MM.1S (cell line): Measurements from ENCODE around the gene TGFA.

Experiments
- DNase-seq: peaks from one replicate; pipeline ENCODE4 v3.0.0-alpha.2; 2015
- H2AFZ ChIP-seq: fragments of 300-600 bp; sonication (generic); 2 replicates; pipeline ENCODE4 v1.6.0; 2016; ENCODE audit warnings: antibody characterized with exemption, low read length
- H3F3A ChIP-seq: fragments of 300-600 bp; sonication (generic); 2 replicates; pipeline ENCODE4 v1.6.1; 2016; ENCODE audit warnings: mild to moderate bottlenecking, antibody characterized with exemption, low read length, moderate library complexity, mixed read lengths; ENCODE audit not compliant: insufficient read depth
- H3K27ac ChIP-seq: fragments of 300-600 bp; sonication (generic); 2 replicates; pipeline ENCODE4 v1.5.1; 2016; ENCODE audit warnings: mild to moderate bottlenecking, low read length
- H3K27me3 ChIP-seq: fragments of 300-600 bp; sonication (generic); replicated peaks from 2 replicates; pipeline ENCODE4 v1.6.0; 2016; ENCODE audit warnings: low read length; ENCODE audit not compliant: insufficient read depth
- H3K36me3 ChIP-seq: fragments of 300-600 bp; sonication (generic); replicated peaks from 2 replicates; pipeline ENCODE4 v1.6.1; 2016; ENCODE audit warnings: mild to moderate bottlenecking, low read length, mixed read lengths; ENCODE audit not compliant: insufficient read depth
- H3K4me1 ChIP-seq: fragments of 300-600 bp; sonication (generic); 2 replicates; pipeline ENCODE4 v1.6.1; 2016; ENCODE audit warnings: low read length, mixed read lengths
- H3K4me2 ChIP-seq: fragments of 300-600 bp; sonication (generic); 2 replicates; pipeline ENCODE4 v1.6.0; 2016; ENCODE audit warnings: low read depth, low read length
- H3K4me3 ChIP-seq: fragments of 300-600 bp; sonication (generic); 2 replicates; pipeline ENCODE4 v1.5.1; 2016; ENCODE audit warnings: low read length, mixed read lengths
- H3K79me2 ChIP-seq: fragments of 300-600 bp; sonication (generic); 2 replicates; pipeline ENCODE4 v1.6.1; 2016; ENCODE audit warnings: mixed run types, low read length, mixed read lengths
- H3K9ac ChIP-seq: fragments of 300-600 bp; sonication (generic); 2 replicates; pipeline ENCODE4 v1.6.1; 2016; ENCODE audit warnings: low read length, mixed read lengths
- H3K9me2 ChIP-seq: fragments of 300-600 bp; sonication (generic); replicated peaks from 2 replicates; pipeline ENCODE4 v1.6.1; 2016; ENCODE audit warnings: mild to moderate bottlenecking, low read length, mixed read lengths; ENCODE audit not compliant: insufficient read depth
- H3K9me3 ChIP-seq: fragments of 300-600 bp; sonication (generic); replicated peaks from 2 replicates; pipeline ENCODE4 v1.6.1; 2016; ENCODE audit warnings: mild to moderate bottlenecking, low read length, mixed read lengths; ENCODE audit not compliant: insufficient read depth
- H4K20me1 ChIP-seq: fragments of 300-600 bp; sonication (generic); 2 replicates; pipeline ENCODE4 v1.6.1; 2016; ENCODE audit warnings: mild to moderate bottlenecking, low read length, moderate library complexity, mixed read lengths; ENCODE audit not compliant: insufficient read depth
- EZH2 ChIP-seq: fragments of 300-600 bp; sonication (generic); optimal IDR thresholded peaks from 2 replicates; pipeline ENCODE3; 2017; ENCODE audit warnings: low read depth, mild to moderate bottlenecking, antibody characterized with exemption, low read length, mixed read lengths
- EZH2phosphoT487 ChIP-seq: fragments of 300-600 bp; sonication (generic); IDR thresholded peaks from 2 replicates; pipeline ENCODE4 v1.6.1; 2018; ENCODE audit warnings: antibody characterized with exemption, low read length
- TF ChIP-seq, protein P1 (sequence below): fragments of 300-600 bp; sonication (generic); IDR thresholded peaks from 2 replicates; pipeline ENCODE4 v1.5.1; 2016; ENCODE audit warnings: antibody characterized with exemption, low read length, mixed read lengths

The TGFA gene

GRCh38 chr2:70566464-70566863 is 12.8 kb upstream of the TGFA start:
- H2AFZ ChIP-seq, result no peak overlapping the region
- H3K79me2 ChIP-seq, result no peaks in the 10 kb centered on the region
- no peaks in the 10 kb centered on the region for H3K9me3 ChIP-seq
- no peaks in the 10 kb centered on the region for H3K36me3 ChIP-seq
- TF ChIP-seq EZH2, result no peak
- no peak overlapping the region for H3K27ac ChIP-seq
- no peak overlapping the region for H3K4me2 ChIP-seq
- H3K9me2 ChIP-seq, result no peaks in the 10 kb centered on the region
- H3F3A ChIP-seq, result no peaks in the 10 kb centered on the region
- no peak overlapping the region for H3K4me3 ChIP-seq
- no peaks in the 10 kb centered on the region for H3K4me1 ChIP-seq
- no peaks in the 10 kb centered on the region for H4K20me1 ChIP-seq
- H3K27me3 ChIP-seq, result no peaks in the 10 kb centered on the region
- DNase-seq, result no peak
- no peak overlapping the region for H3K9ac ChIP-seq

DNA sequence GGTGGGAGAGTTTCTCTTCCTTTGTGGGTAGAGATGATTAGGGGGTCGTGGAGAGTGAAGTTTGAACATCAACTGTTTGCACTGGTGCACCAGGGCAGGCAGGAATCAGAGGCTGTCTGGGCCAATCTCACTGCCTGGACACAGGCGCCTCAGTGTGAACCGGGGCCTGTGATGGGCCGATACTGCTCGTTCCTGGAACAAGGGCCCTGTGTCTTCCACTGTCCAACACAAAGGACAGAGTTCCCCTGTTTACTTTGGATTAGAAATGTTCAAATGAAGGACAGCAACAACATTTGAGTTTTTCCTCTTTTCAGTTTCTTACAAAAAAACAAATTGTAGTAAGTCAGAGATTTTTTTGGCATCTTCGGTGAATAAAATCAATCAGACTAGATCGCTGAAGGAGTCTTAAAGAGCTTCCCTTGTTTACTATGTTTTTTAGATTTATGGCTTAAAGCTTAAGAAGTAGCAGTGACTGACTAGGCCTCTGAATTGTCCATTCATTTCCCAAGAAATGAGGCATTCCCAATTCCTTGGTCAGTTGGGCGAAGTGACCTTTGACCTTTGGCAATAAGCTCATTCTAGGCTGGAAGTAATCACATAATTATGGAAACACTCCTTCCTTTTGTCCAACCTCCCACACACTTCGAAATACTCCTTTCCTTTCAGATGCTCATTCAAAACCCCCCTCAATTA is 11.6 kb upstream of the TGFA start:
- no peaks in the 10 kb centered on the region for H3K27me3 ChIP-seq
- H3K27ac ChIP-seq, result no peak overlapping the region
- DNase-seq, result no peak
- H3K36me3 ChIP-seq, result no peaks in the 10 kb centered on the region
- no peaks in the 10 kb centered on the region for H3F3A ChIP-seq
- no peaks in the 10 kb centered on the region for H3K79me2 ChIP-seq
- TF ChIP-seq, protein P1, sequence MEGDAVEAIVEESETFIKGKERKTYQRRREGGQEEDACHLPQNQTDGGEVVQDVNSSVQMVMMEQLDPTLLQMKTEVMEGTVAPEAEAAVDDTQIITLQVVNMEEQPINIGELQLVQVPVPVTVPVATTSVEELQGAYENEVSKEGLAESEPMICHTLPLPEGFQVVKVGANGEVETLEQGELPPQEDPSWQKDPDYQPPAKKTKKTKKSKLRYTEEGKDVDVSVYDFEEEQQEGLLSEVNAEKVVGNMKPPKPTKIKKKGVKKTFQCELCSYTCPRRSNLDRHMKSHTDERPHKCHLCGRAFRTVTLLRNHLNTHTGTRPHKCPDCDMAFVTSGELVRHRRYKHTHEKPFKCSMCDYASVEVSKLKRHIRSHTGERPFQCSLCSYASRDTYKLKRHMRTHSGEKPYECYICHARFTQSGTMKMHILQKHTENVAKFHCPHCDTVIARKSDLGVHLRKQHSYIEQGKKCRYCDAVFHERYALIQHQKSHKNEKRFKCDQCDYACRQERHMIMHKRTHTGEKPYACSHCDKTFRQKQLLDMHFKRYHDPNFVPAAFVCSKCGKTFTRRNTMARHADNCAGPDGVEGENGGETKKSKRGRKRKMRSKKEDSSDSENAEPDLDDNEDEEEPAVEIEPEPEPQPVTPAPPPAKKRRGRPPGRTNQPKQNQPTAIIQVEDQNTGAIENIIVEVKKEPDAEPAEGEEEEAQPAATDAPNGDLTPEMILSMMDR, result no peak
- no peak for TF ChIP-seq EZH2phosphoT487
- TF ChIP-seq EZH2, result no peak
- H3K9me2 ChIP-seq, result no peaks in the 10 kb centered on the region
- no peak overlapping the region for H3K4me2 ChIP-seq
- no peaks in the 10 kb centered on the region for H4K20me1 ChIP-seq
- H3K4me3 ChIP-seq, result no peak overlapping the region
- no peak overlapping the region for H3K9ac ChIP-seq
- H3K9me3 ChIP-seq, result no peaks in the 10 kb centered on the region
- no peaks in the 10 kb centered on the region for H3K4me1 ChIP-seq
- no peak overlapping the region for H2AFZ ChIP-seq

- no peak overlapping the region for H3K27ac ChIP-seq
- H3K79me2 ChIP-seq, result no peaks in the 10 kb centered on the region
- H3K9me3 ChIP-seq, result no peaks in the 10 kb centered on the region
- H3K4me2 ChIP-seq, result no peak overlapping the region
- H2AFZ ChIP-seq, result no peak overlapping the region
- no peaks in the 10 kb centered on the region for H3K4me1 ChIP-seq
- H4K20me1 ChIP-seq, result no peaks in the 10 kb centered on the region
- TF ChIP-seq EZH2phosphoT487, result no peak
- TF ChIP-seq, protein P1, result no peak
- TF ChIP-seq EZH2, result no peak
- H3K9me2 ChIP-seq, result no peaks in the 10 kb centered on the region
- H3K4me3 ChIP-seq, result no peak overlapping the region
- H3K36me3 ChIP-seq, result no peaks in the 10 kb centered on the region
- no peaks in the 10 kb centered on the region for H3K27me3 ChIP-seq
- H3K9ac ChIP-seq, result no peak overlapping the region
- no peak for DNase-seq
- H3F3A ChIP-seq, result no peaks in the 10 kb centered on the region
Measured at GRCh38 chr2:70561893-70562292, 8.3 kb upstream of the TGFA start.

GRCh38 chr2:70560442-70560841 is 6.8 kb upstream of the TGFA start:
- no peaks in the 10 kb centered on the region for H3K36me3 ChIP-seq
- no peak for TF ChIP-seq EZH2phosphoT487
- TF ChIP-seq EZH2, result no peak
- TF ChIP-seq, protein P1, result no peak
- no peaks in the 10 kb centered on the region for H3K4me1 ChIP-seq
- H3K79me2 ChIP-seq, result no peaks in the 10 kb centered on the region
- no peak overlapping the region for H3K4me3 ChIP-seq
- H4K20me1 ChIP-seq, result no peaks in the 10 kb centered on the region
- no peak overlapping the region for H2AFZ ChIP-seq
- no peaks in the 10 kb centered on the region for H3F3A ChIP-seq
- H3K4me2 ChIP-seq, result no peak overlapping the region
- no peak overlapping the region for H3K27ac ChIP-seq
- no peak overlapping the region for H3K9ac ChIP-seq
- H3K27me3 ChIP-seq, result no peaks in the 10 kb centered on the region
- H3K9me3 ChIP-seq, result no peaks in the 10 kb centered on the region
- no peaks in the 10 kb centered on the region for H3K9me2 ChIP-seq
- no peak for DNase-seq
